Measurements from ENCODE around the gene SPINK8. TPM values are rescaled to one million over a fixed set of nuclear protein-coding genes. Genes with fewer than 3 reads are reported as not detected.

The SPINK8 gene
- total and polyA plus RNA-seq, 2 donors, result not detected

GRCh38 chr3:48267782-48268181 lies 65.7 kb downstream of the SPINK8 start:
- Histone ChIP-seq H3K36me3 (ENCODE audit: insufficient read depth) (no peaks in the 10 kb centered on the region), H3K4me3 (ENCODE audit: low read depth, low read length) (no peak overlapping the region), H3K4me1 (ENCODE audit: insufficient read depth) (no peaks in the 10 kb centered on the region), H3K27ac (ENCODE audit: low read depth) (no peak overlapping the region)
- DNase-seq (ENCODE audit: extremely low spot score), result no peak
- 62% methylated on average over 2 of the region's 2 CpGs for WGBS

DNA sequence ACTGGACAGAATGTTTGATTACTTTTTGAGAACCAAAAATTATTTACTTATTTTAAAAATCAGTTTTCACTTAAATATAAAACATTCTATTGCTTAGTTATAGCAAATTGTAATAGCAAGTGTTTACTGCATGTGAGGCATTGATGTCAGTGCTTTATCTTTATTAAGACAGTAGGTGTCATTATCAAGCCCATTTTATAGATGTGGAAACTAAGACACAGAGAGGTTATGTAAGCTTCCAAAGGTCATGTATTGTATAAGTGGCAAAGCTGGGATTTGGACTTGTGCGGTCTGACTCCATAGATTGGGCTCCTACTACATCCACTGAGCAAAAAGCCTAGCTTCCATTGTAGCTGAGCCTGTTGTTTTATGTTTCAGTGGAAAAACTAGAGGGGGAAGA lies 74.9 kb downstream of the SPINK8 start:
- no peak overlapping the region for H3K27ac ChIP-seq (ENCODE audit: low read depth)
- no peak overlapping the region for H3K4me3 ChIP-seq (ENCODE audit: low read depth, low read length)
- DNase-seq (ENCODE audit: extremely low spot score), result no peak
- 97% methylated on average over 1 of the region's 1 CpG for WGBS
- H3K4me1 ChIP-seq (ENCODE audit: insufficient read depth), result no peaks in the 10 kb centered on the region
- no peaks in the 10 kb centered on the region for H3K36me3 ChIP-seq (ENCODE audit: insufficient read depth)

Small RNA genes within 50 kb of the gene (small RNA-seq; reads per million reads assigned to genes)
- 0.12 reads per million for gene MIR2115
- gene RF00019, result not detected
- gene RN7SL321P, result not detected

Other genes with a start within 250 kb of the SPINK8 start
- gene CDC25A, start 145.2 kb downstream of the SPINK8 start, total RNA-seq, result 3.7 TPM
- gene CDC25A, start 145.2 kb downstream of the SPINK8 start, polyA plus RNA-seq, result 0.32 TPM
- not detected for gene CAMP, start 110.2 kb downstream of the SPINK8 start, total RNA-seq
- gene CAMP, start 110.2 kb downstream of the SPINK8 start, polyA plus RNA-seq, result 2.2 TPM
- 6.9 TPM for gene ZNF589, start 92.6 kb downstream of the SPINK8 start, total RNA-seq
- gene ZNF589, start 92.6 kb downstream of the SPINK8 start, polyA plus RNA-seq, result 12.5 TPM
- 24.5 TPM for gene NME6, start 32.3 kb downstream of the SPINK8 start, total RNA-seq
- 18.6 TPM for gene NME6, start 32.3 kb downstream of the SPINK8 start, polyA plus RNA-seq
- 0.32 TPM for gene FBXW12, start 38.6 kb upstream of the SPINK8 start, total RNA-seq
- gene FBXW12, start 38.6 kb upstream of the SPINK8 start, polyA plus RNA-seq, result not detected
- 22.7 TPM for gene PLXNB1, start 96.4 kb upstream of the SPINK8 start, total RNA-seq
- gene PLXNB1, start 96.4 kb upstream of the SPINK8 start, polyA plus RNA-seq, result 65.7 TPM
- gene CCDC51, start 106.5 kb upstream of the SPINK8 start, total RNA-seq, result 6.0 TPM
- gene CCDC51, start 106.5 kb upstream of the SPINK8 start, polyA plus RNA-seq, result 17.6 TPM
- 127 TPM for gene TMA7, start 106.6 kb upstream of the SPINK8 start, total RNA-seq
- 262 TPM for gene TMA7, start 106.6 kb upstream of the SPINK8 start, polyA plus RNA-seq
- gene ATRIP, start 113.1 kb upstream of the SPINK8 start, total RNA-seq, result 4.7 TPM
- 6.6 TPM for gene ATRIP, start 113.1 kb upstream of the SPINK8 start, polyA plus RNA-seq
- 62.5 TPM for gene SHISA5, start 170.5 kb upstream of the SPINK8 start, total RNA-seq
- gene SHISA5, start 170.5 kb upstream of the SPINK8 start, polyA plus RNA-seq, result 209 TPM
- gene PFKFB4, start 223.1 kb upstream of the SPINK8 start, total RNA-seq, result 4.7 TPM
- 2.4 TPM for gene PFKFB4, start 223.1 kb upstream of the SPINK8 start, polyA plus RNA-seq
- 0.69 TPM for gene UCN2, start 230.1 kb upstream of the SPINK8 start, total RNA-seq
- gene UCN2, start 230.1 kb upstream of the SPINK8 start, polyA plus RNA-seq, result 0.81 TPM